Sigmoid colon (tissue), 7 donors: ENCODE results near the gene LRIT2. TPM values are rescaled to one million over a fixed set of nuclear protein-coding genes. Genes with fewer than 3 reads are reported as not detected.

ENCODE experiments used
- DNase-seq: peaks from one replicate; pipeline ENCODE4 v3.0.0-alpha.2; 2019
- H3K27ac ChIP-seq, 4 donors: fragments of 200-600 bp; sonication (generic); one replicate each; pipeline ENCODE4 v1.5.1; 2016 to 2019; ENCODE audit warnings: mild to moderate bottlenecking in 1 of 4
- H3K27me3 ChIP-seq, 3 donors: fragments of 200-600 bp; sonication (generic); one replicate each; pipeline ENCODE4 v1.5.1; 2019; ENCODE audit warnings: mild to moderate bottlenecking in 1 of 3
- H3K36me3 ChIP-seq, 4 donors: fragments of 200-600 bp; sonication (generic); one replicate each; pipeline ENCODE4 v1.5.1; 2016 to 2019
- H3K4me1 ChIP-seq, 4 donors: fragments of 200-600 bp; sonication (generic); one replicate each; pipeline ENCODE4 v1.5.1; 2017 to 2019
- H3K4me3 ChIP-seq, 4 donors: fragments of 200-600 bp; sonication (generic); one replicate each; pipeline ENCODE4 v1.5.1; 2017 to 2019; ENCODE audit warnings: mild to moderate bottlenecking in 2 of 4, moderate library complexity in 1 of 4
- H3K9me3 ChIP-seq, 4 donors: fragments of 200-600 bp in 3 of 4; sonication (generic) in 3 of 4; one replicate each; pipeline versions ENCODE4 v1.5.1 to v1.6.1; 2013 to 2019
- CTCF ChIP-seq, 4 experiments: fragments of 450-650 bp in 3 of 4; fragments of 200-600 bp in 1 of 4; IDR thresholded peaks; one replicate each; pipeline ENCODE4 v1.5.1; 2016 to 2019; ENCODE audit warnings: antibody characterized with exemption in 4 of 4, mild to moderate bottlenecking in 3 of 4, moderate library complexity in 2 of 4
- EP300 ChIP-seq, 4 donors: sonication (generic); formaldehyde crosslinking; IDR thresholded peaks; one replicate each; pipeline ENCODE4 v1.6.1; 2017; ENCODE audit warnings: antibody characterized with exemption in 4 of 4
- POLR2A ChIP-seq, 2 donors: fragments of 450-650 bp; IDR thresholded peaks; one replicate each; pipeline ENCODE4 v1.6.1; 2016; ENCODE audit warnings: antibody characterized with exemption in 2 of 2, mild to moderate bottlenecking in 2 of 2, moderate library complexity in 2 of 2
- POLR2AphosphoS5 ChIP-seq, 4 donors: sonication (generic); formaldehyde crosslinking; IDR thresholded peaks; one replicate each; pipeline ENCODE4 v1.6.1; 2017; ENCODE audit warnings: antibody characterized with exemption in 4 of 4
- WGBS, 2 donors: extraction: QIAGEN DNeasy Blood & Tissue Kit; methylation state at CpG; one replicate each; pipeline ENCODE4 v1.1.7; 2013; 5-methylcytosine and 5-hydroxymethylcytosine counted together
- intact Hi-C: fragments of 100-400 bp; cut with DNase I; formaldehyde crosslinking; loops from one replicate; pipeline ENCODE4 v1.15.1; 2023
- polyA plus RNA-seq, 3 donors: library from polyadenylated mRNA; stranded (reverse); fragments of 200-250 nt; gene quantifications; one replicate each; pipeline ENCODE4 v1.2.3, GENCODE V29; 2013
- total RNA-seq, 4 donors: library from RNA; depleted of rRNA; stranded (reverse); fragments of >200 nt; gene quantifications; one replicate each; pipeline ENCODE4 v1.1.0, GENCODE V29; 2016
- donor health status: healthy with polysubstance abuse.
- donor health status: Bipolar disorder and iron deficiency.
- donor health status: healthy.

The LRIT2 gene
- total and polyA plus RNA-seq, 7 donors: 0.03 TPM; not detected in 6

GRCh38 chr10:84267503-84268126 is 42.3 kb upstream of the LRIT2 start:
- WGBS, 2 donors: 22 to 39% methylated on average over 7 of the region's 7 CpGs
- no peak overlapping the region for H3K27ac ChIP-seq
- H3K4me1 ChIP-seq: no peaks in the 10 kb centered on the region
- H3K4me3 ChIP-seq: no peak overlapping the region
- TF ChIP-seq CTCF (IDR thresholded peaks at IDR 0.05): peak in 1 of 4 experiments; percentile 7
- no peak for TF ChIP-seq POLR2A (IDR thresholded peaks at IDR 0.05)
- no peak for DNase-seq
- H3K9me3 ChIP-seq: no peaks in the 10 kb centered on the region
- H3K27me3 ChIP-seq: peaks cover 0 to 14% (median 0%) of the 10 kb centered on the region in 3 donors
- intact Hi-C loops: loop anchor here (10.0 kb wide), 1 partner anchor 107 kb away; no protein-coding TSS in a partner anchor
- H3K36me3 ChIP-seq: no peaks in the 10 kb centered on the region

- TF ChIP-seq EP300 (IDR thresholded peaks at IDR 0.05) (no peak), CTCF (IDR thresholded peaks at IDR 0.05) (no peak), POLR2AphosphoS5 (IDR thresholded peaks at IDR 0.05) (no peak), POLR2A (IDR thresholded peaks at IDR 0.05) (no peak)
- WGBS, 2 donors: 18 to 65% methylated on average over 4 of the region's 4 CpGs
Observed at GRCh38 chr10:84265418-84265817, 40.1 kb upstream of the LRIT2 start.

GRCh38 chr10:84264611-84265141 is 39.3 kb upstream of the LRIT2 start:
- peaks cover 0 to 14% (median 0%) of the 10 kb centered on the region in 3 donors for H3K27me3 ChIP-seq
- DNase-seq: peak; percentile 75
- intact Hi-C loops: loop anchor here (1.0 to 10.0 kb wide), 2 partner anchors 110 to 273 kb away; no protein-coding TSS in a partner anchor
- H3K4me3 ChIP-seq: no peak overlapping the region
- no peaks in the 10 kb centered on the region for H3K4me1 ChIP-seq
- H3K36me3 ChIP-seq: no peaks in the 10 kb centered on the region
- H3K27ac ChIP-seq: no peak overlapping the region
- WGBS, 2 donors: 2 to 6% methylated on average over 11 of the region's 11 CpGs
- no peaks in the 10 kb centered on the region for H3K9me3 ChIP-seq
- TF ChIP-seq POLR2AphosphoS5 (IDR thresholded peaks at IDR 0.05) (no peak), CTCF (IDR thresholded peaks at IDR 0.05) (peak; percentile 55 to 91 (median 82)), EP300 (IDR thresholded peaks at IDR 0.05) (no peak), POLR2A (IDR thresholded peaks at IDR 0.05) (no peak)

More at GRCh38 chr10:84265418-84265817, 40.1 kb upstream of the LRIT2 start:
- intact Hi-C loops: loop anchor here (10.0 kb wide), 1 partner anchor 109 kb away; no protein-coding TSS in a partner anchor
- no peak overlapping the region for H3K4me3 ChIP-seq
- no peaks in the 10 kb centered on the region for H3K4me1 ChIP-seq
- H3K36me3 ChIP-seq: no peaks in the 10 kb centered on the region
- DNase-seq: no peak
- no peaks in the 10 kb centered on the region for H3K9me3 ChIP-seq
- peaks cover 0 to 14% (median 0%) of the 10 kb centered on the region in 3 donors for H3K27me3 ChIP-seq
- no peak overlapping the region for H3K27ac ChIP-seq

GRCh38 chr10:84263716-84264115 is 38.4 kb upstream of the LRIT2 start:
- no peak overlapping the region for H3K4me3 ChIP-seq
- DNase-seq: no peak
- H3K27ac ChIP-seq: no peak overlapping the region
- no peaks in the 10 kb centered on the region for H3K9me3 ChIP-seq
- intact Hi-C loops: loop anchor here (1.0 to 10.0 kb wide), 2 partner anchors 111 to 274 kb away; no protein-coding TSS in a partner anchor
- no peaks in the 10 kb centered on the region for H3K4me1 ChIP-seq
- H3K36me3 ChIP-seq: no peaks in the 10 kb centered on the region
- WGBS, 2 donors: 87 to 88% methylated on average over 5 of the region's 5 CpGs
- TF ChIP-seq POLR2AphosphoS5 (IDR thresholded peaks at IDR 0.05) (no peak), EP300 (IDR thresholded peaks at IDR 0.05) (no peak), POLR2A (IDR thresholded peaks at IDR 0.05) (no peak), CTCF (IDR thresholded peaks at IDR 0.05) (no peak)
- H3K27me3 ChIP-seq: peaks cover 0 to 14% (median 0%) of the 10 kb centered on the region in 3 donors
